Mononuclear cell (primary cell): ENCODE data around the gene SAT1. TPM values are rescaled to one million over a fixed set of nuclear protein-coding genes. Genes with fewer than 3 reads are reported as not detected.

ENCODE experiments used
- H3K27me3 ChIP-seq: 2 replicates; pipeline ENCODE4 v1.6.0; 2011; ENCODE audit warnings: low read length, control low read depth; ENCODE audit not compliant: insufficient read depth
- H3K4me1 ChIP-seq: 2 replicates; pipeline ENCODE4 v1.5.1; 2011; ENCODE audit warnings: mild to moderate bottlenecking, low read length, control low read depth; ENCODE audit not compliant: insufficient read depth
- H3K4me3 ChIP-seq: 2 replicates; pipeline ENCODE4 v1.5.1; 2011; ENCODE audit warnings: mild to moderate bottlenecking, low read length, moderate library complexity
- H3K9me3 ChIP-seq: 2 replicates; pipeline ENCODE4 v1.5.1; 2011; ENCODE audit warnings: low read depth, mild to moderate bottlenecking, control low read depth, low read length
- total RNA-seq: library from RNA; depleted of rRNA; stranded (reverse); fragments of >200 nt; gene quantifications from one replicate; pipeline ENCODE4 v1.2.3, GENCODE V29; 2012

SAT1 gene
- total RNA-seq, 1 donor: 1,656 TPM

DNA sequence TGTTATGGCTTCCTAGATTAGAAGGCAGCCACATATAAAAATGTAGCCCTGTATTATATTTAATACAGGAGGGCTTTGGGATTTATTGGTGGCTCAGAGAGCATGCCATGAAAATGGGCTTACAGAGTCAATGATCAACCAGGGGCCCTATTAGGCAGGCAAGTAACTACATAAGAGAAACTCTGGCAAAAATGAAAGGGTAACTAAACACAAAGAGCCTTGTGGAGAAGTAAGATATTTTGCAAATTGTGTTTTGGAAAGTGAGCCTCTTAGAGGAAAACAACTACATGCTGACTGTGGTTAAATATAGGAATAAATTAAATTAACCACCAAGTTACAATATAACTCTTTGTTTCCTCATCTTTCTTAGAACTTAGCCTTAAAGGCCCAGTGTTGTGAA lies 5.5 kb downstream of the SAT1 start:
- Histone ChIP-seq H3K4me1 (peaks cover 14% of the 10 kb centered on the region), H3K9me3 (no peaks in the 10 kb centered on the region), H3K27me3 (no peaks in the 10 kb centered on the region), H3K4me3 (no peak overlapping the region)

DNA sequence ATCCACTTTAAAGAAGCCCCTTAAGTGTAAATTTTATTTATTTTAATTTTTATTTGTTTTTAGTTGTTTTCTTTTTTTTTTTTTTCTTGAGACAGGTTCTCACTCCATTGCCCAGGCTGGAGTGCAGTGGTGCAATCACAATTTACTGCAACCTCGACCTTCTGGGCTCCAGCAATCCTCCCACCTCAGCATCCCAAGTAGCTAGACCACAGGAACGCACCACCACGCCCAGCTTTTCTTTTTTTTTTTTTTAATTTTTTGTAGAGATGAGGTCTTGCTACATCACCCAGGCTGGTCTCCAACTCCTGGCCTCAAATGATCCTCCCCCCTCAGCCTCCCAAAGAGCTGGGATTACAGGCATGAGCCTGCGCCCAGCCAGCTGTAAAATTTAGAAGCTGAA lies 6.0 kb downstream of the SAT1 start:
- Histone ChIP-seq H3K4me3 (no peak overlapping the region), H3K4me1 (peaks cover 14% of the 10 kb centered on the region), H3K27me3 (no peaks in the 10 kb centered on the region), H3K9me3 (no peaks in the 10 kb centered on the region)

DNA sequence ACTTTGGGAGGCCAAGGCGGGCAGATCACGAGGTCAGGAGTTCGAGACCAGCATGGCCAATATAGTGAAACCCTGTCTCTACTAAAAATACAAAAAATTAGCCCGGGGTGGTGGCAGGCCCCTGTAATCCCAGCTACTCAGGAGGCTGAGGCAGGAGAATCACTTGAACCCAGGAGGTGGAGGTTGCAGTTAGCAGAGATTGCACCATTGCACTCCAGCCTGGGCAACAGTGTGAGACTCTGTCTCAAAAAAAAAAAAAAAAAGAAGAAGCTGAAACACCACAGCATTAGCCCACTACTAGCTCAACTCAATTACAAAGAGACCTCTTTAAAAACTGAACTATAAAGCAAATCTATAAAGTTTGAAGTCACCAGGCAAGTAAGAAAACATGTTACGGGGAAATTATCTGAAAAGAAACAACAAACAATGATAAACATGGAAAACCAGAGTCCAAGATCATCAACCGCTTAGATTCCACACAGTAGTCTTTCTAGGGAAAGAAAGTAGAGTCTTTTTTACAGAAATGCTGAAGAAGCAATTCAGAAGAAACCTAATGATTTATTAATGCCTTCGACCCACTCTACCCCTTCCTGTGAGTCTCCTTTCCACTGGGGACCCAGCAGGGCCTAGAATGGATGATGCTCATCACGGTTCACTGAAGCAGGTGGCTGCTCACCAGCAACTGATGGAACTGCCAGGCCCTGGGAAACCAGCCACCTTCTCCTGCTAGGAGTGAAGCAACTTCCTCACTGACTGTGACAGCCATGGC lies 6.6 kb downstream of the SAT1 start:
- H3K27me3 ChIP-seq: no peaks in the 10 kb centered on the region
- no peak overlapping the region for H3K4me3 ChIP-seq
- no peaks in the 10 kb centered on the region for H3K9me3 ChIP-seq
- peaks cover 12% of the 10 kb centered on the region for H3K4me1 ChIP-seq

DNA sequence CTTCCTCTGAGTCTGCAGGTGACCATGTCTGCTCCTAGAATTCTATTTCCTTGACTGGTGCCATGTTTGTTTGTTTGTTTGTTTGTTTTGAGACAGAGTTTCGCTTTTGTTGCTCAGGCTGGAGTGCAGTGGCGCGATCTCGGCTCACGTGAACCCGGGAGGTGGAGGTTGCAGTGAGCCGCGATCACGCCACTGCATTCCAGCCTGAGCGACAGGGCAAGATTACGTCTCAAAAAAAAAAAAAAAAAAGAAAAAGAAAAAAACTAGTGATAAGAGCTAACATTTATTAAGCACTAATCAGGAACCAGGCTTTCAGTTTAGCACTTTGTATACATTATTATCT lies 7.2 kb downstream of the SAT1 start:
- Histone ChIP-seq H3K9me3 (no peaks in the 10 kb centered on the region), H3K4me1 (peaks cover 7% of the 10 kb centered on the region), H3K4me3 (no peak overlapping the region), H3K27me3 (no peaks in the 10 kb centered on the region)

DNA sequence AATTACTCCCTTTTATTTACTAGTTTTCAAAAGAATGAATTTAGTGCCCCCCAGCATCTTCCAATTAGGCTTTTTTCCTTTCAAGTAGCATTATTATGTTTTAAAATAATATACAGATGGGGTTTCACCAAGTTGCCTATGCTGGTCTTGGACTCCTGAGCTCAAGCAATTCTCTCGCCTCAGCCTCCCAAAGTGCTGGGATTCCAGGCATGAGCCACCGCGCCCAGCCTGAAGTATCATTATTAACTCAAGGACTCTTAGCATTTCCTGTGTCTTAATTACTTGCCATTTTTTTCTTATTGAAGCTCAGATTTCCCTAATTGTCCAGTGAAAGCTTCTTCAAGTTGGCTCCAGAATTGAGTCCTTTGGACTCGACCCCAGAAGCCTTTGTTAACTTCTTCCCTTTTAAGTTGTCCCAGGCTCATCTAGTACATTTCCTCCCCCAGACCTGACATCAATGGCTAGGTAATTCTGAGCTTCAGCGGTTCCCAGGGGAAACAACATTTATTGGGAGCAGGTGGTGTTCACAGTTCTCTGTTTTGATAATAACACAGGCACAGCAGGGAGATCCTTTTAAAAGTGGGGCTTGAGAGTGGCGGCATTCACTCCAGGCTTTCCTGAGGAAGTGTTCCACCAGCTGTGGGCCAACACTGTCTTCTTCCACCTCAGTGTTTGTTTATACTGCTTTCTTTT lies 10.0 kb downstream of the SAT1 start:
- Histone ChIP-seq H3K4me1 (no peaks in the 10 kb centered on the region), H3K9me3 (no peaks in the 10 kb centered on the region), H3K4me3 (no peak overlapping the region), H3K27me3 (no peaks in the 10 kb centered on the region)

DNA sequence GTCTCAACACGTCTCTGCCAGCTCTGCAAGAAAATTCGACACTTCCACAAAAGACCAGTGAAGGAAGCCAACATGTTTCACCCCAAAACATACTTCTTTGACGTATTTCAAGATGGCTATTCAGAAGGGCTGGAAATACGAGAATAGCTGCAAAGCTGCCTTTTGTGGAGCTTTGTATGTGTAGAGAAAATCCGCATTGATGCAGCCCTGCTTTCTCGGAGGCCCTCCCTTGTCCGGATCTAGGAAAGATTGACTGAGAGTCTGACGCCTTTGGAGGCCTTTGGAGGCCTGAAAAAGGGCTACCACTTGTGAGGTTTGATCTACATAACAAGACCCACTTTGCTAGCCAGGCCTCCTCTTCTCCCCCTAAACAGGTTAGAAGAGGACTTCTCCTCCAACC lies 12.2 kb downstream of the SAT1 start:
- Histone ChIP-seq H3K27me3 (no peaks in the 10 kb centered on the region), H3K4me3 (no peak overlapping the region), H3K4me1 (no peaks in the 10 kb centered on the region), H3K9me3 (no peaks in the 10 kb centered on the region)

DNA sequence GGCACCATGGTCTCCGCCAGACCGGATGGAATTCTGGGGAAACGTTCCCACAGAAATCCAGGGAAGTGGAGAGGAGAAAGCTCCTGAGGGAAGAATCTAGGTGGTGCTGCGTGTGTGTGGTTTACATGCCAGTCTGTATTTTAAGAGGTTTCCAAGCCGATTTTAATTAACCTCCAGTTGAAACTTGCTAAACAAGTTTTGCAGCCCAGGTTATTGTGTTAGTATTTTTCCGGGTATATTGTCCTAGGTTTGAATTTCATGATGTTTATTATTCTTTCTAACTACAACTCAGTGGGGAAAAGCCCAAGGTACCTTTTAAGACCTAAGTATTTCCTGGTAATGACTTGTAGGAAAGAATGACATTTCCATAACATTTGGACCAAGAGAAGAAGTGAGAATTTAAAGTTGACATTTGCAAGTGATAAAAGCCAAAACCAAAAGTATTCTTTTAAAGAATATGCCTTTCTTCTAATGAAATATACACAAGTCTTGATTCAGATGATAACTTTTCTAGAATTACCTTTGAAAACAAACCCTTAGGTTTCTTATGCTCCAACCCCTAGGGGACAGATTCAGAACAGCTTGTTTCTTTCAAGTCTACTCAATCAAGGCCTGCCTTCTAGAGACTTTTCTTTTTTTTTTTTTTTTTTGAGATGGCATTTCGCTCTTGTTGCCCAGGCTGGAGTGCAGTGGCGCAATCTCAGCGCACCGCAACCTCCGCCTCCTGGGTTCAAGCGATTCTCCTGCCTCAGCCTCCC lies 14.6 kb downstream of the SAT1 start:
- Histone ChIP-seq H3K9me3 (no peaks in the 10 kb centered on the region), H3K4me3 (no peak overlapping the region), H3K4me1 (peaks cover 3% of the 10 kb centered on the region), H3K27me3 (no peaks in the 10 kb centered on the region)

DNA sequence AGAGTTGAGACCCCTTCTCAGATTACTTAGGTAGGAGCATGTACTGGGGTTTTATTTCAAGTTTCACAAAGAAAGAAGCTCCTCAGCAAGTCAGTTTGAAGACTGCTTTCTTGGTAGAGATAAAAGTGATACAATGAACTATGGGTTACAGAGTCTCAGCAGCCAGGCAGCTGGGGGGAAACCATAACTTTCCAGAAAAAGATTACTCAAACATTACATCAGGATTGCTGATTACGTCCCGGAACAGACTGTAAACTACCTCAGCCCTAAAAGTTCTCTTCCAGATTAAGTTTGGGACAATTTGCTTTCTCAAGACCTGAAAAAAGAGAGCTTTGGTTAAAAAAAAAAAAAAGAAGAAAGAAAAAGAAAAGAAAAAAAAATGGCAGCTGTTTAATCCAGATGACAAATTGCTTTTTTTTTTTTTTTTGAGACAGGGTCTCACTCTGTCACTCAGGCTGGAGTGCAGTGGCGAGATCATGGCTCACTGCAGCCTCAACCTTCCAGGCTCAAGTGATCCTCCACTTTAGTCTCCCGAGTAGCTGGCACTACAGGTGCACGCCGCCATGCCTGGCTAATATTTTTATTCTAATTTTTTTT lies 16.6 kb downstream of the SAT1 start:
- peaks cover 22% of the 10 kb centered on the region for H3K4me1 ChIP-seq
- no peak overlapping the region for H3K4me3 ChIP-seq
- H3K9me3 ChIP-seq: no peaks in the 10 kb centered on the region
- no peaks in the 10 kb centered on the region for H3K27me3 ChIP-seq

DNA sequence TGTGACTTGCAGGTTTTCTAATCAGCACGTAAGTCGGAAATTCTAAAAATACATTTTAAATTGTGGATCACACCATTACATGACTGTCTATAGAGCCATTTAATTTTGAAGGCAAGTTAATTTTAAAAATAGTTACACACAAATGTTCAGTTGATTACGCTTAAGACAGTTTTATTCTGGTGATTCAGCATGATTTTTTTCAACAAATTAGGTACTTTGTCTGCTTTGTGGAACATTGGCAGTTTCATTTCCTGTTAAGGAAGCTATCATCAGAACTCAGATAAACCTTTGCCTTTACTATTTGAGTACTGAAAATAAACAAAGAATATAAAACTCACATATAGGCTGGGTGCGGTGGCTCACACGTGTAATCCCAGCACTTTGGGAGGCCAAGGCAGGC lies 19.5 kb downstream of the SAT1 start:
- H3K4me1 ChIP-seq: peaks cover 23% of the 10 kb centered on the region
- H3K27me3 ChIP-seq: no peaks in the 10 kb centered on the region
- no peaks in the 10 kb centered on the region for H3K9me3 ChIP-seq
- no peak overlapping the region for H3K4me3 ChIP-seq

DNA sequence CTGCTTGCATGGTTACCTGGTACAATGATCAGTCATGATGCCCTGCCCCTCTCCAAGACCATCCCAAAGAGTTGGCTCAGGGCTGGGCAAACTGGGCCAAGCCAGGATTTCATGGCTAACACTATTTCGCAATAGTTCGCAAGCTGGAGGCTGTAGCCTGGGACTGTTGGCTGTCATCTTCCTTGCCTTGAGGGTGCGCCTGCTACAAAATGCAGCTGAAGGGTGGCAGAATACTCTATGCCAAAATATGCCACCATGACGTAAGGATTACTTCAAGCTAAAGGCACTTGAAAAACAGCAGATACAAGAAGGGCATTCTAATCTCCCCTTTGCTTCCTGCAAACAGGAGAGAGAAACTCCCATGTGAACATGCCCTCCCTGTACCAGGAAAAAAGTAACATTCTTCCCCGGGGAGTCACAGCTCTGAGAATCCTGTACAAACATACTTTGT lies 21.0 kb downstream of the SAT1 start:
- H3K9me3 ChIP-seq: no peaks in the 10 kb centered on the region
- no peak overlapping the region for H3K4me3 ChIP-seq
- H3K4me1 ChIP-seq: peaks cover 23% of the 10 kb centered on the region
- no peaks in the 10 kb centered on the region for H3K27me3 ChIP-seq

DNA sequence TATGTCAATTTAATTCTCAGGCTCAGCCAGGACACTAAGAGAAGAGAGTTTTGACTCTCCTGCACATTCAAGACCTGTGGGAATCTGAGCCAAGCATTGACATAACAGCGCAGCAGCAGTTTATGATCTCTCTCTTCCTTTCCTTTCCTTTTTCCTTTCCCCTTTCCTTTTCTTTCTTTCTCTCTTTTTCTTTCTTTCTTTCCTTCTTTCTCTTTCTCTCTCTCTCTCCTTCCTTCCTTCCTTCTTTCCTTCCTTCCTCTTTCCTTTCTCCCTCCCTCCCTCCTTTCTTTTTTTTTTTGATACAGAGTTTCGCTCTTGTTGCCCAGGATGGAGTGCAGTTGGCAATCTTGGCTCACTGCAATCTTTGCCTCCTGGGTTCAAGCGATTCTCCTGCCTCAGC lies 21.6 kb downstream of the SAT1 start:
- peaks cover 23% of the 10 kb centered on the region for H3K4me1 ChIP-seq
- no peak overlapping the region for H3K4me3 ChIP-seq
- H3K9me3 ChIP-seq: no peaks in the 10 kb centered on the region
- no peaks in the 10 kb centered on the region for H3K27me3 ChIP-seq

DNA sequence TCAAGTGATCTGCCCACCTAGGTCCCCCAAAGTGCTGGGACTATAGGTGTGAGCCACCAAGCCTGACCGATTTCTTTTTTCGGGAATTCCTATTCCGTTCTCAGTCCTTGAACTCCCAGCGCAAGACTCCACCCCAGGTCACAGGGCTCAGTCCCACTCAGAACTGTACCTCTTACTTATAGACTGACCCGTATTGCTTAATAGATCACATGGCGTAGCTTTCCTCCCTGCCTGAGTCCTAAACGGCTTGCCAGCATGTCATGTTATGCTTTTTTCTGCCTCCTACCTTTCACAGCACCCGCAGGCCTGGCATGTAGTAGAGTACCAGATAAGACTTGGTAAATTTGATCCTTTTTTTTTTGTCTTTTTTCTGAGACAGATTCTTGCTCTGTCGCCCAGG lies 22.4 kb downstream of the SAT1 start:
- Histone ChIP-seq H3K4me1 (peaks cover 26% of the 10 kb centered on the region), H3K4me3 (no peak overlapping the region), H3K9me3 (no peaks in the 10 kb centered on the region), H3K27me3 (no peaks in the 10 kb centered on the region)

DNA sequence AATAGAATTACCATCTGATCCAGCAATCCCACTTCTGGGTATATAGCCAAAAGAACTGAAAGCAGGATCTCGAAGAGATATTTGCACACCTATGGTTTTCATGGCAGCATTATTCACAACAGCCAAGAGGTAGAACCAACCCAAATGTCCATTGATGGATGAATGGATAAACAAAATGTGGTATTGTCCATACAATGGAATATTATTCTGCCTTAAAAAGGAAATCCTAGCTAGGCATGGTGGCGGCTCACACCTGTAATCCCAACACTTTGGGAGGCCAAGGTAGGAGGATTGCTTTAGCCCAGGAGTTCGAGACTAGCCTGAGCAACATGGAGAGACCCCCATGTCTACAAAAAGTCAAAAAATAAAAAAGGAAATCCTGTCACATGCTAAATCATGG lies 27.3 kb downstream of the SAT1 start:
- no peaks in the 10 kb centered on the region for H3K9me3 ChIP-seq
- H3K4me1 ChIP-seq: peaks cover 13% of the 10 kb centered on the region
- no peak overlapping the region for H3K4me3 ChIP-seq
- no peaks in the 10 kb centered on the region for H3K27me3 ChIP-seq

DNA sequence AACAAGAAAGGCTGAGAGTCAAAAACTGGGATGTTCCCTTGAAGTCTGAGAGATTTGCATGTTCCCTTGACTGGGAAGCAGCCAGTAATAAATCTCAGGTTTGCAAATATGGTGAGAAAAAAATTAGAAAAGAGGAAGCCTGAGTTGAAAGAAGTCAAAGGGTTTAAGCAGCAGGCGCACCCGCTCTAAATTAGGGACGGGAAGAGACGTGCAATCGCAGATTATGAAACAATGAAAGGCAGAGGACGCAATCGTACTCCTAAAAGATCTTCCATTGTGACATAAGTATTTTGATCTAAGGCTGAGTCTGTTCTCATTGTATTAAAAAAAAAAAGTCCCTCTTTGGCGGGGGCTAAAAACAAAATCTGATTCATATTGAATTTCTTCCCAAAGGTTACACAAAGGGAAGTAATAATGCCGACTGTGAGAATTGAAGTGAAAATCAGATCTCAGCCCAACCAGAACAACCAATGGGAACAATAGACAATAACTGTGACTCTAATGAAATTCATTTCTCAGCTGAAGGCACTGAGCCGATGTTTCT lies 28.2 kb downstream of the SAT1 start:
- Histone ChIP-seq H3K4me1 (peaks cover 13% of the 10 kb centered on the region), H3K27me3 (no peaks in the 10 kb centered on the region), H3K4me3 (no peak overlapping the region)

DNA sequence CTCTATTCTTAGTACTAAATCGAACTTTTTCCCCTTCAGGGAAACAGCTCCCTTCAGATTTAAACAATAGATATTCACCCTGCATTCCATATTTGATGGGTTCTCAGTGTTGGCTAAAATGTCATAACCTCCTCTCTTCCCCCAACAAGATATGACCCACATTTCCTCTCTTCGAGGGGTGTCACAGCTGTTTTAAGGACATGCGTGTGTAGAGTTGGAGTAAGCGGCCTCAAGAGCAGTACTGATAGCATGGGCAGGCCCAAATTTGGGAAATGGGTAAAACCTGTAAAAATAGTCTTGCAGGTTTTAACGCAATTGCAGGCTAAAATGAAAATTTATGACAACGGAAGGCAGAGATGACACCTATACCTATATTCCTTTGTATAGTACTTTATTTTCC lies 28.7 kb downstream of the SAT1 start:
- Histone ChIP-seq H3K9me3 (no peaks in the 10 kb centered on the region), H3K4me3 (no peak overlapping the region), H3K27me3 (no peaks in the 10 kb centered on the region), H3K4me1 (peaks cover 13% of the 10 kb centered on the region)

More for the DNA sequence above, 28.2 kb downstream of the SAT1 start:
- H3K9me3 ChIP-seq: no peaks in the 10 kb centered on the region
